Sigmoid colon (tissue), 4 donors: ENCODE data around the gene SLC11A1.

Experiments used
- CTCF ChIP-seq, 4 experiments: fragments of 450-650 bp in 3 of 4; fragments of 200-600 bp in 1 of 4; IDR thresholded peaks; one replicate each; pipeline ENCODE4 v1.5.1; 2016 to 2019; ENCODE audit warnings: antibody characterized with exemption in 4 of 4, mild to moderate bottlenecking in 3 of 4, moderate library complexity in 2 of 4
- POLR2A ChIP-seq, 2 donors: fragments of 450-650 bp; IDR thresholded peaks; one replicate each; pipeline ENCODE4 v1.6.1; 2016; ENCODE audit warnings: antibody characterized with exemption in 2 of 2, mild to moderate bottlenecking in 2 of 2, moderate library complexity in 2 of 2
- POLR2AphosphoS5 ChIP-seq, 4 donors: sonication (generic); formaldehyde crosslinking; IDR thresholded peaks; one replicate each; pipeline ENCODE4 v1.6.1; 2017; ENCODE audit warnings: antibody characterized with exemption in 4 of 4

- no peak for TF ChIP-seq CTCF (IDR thresholded peaks at IDR 0.05)
- TF ChIP-seq POLR2AphosphoS5 (IDR thresholded peaks at IDR 0.05), result no peak
- TF ChIP-seq POLR2A (IDR thresholded peaks at IDR 0.05), result no peak
Observed at GRCh38 chr2:218342837-218343236, 39.2 kb upstream of the SLC11A1 start.
